HG02840 (cell line): ENCODE results near the gene NLGN1.

Experiments used
- ATAC-seq: cut with Tn5 transposase; IDR thresholded peaks from one replicate; pipeline ENCODE4 v1.9.1; 2021; ENCODE audit warnings: mild to moderate bottlenecking, moderate library complexity, moderate number of reproducible peaks; ENCODE audit not compliant: unreplicated experiment, low FRiP score

NLGN1 gene

GRCh38 chr3:173624086-173624485, 226.5 kb downstream of the NLGN1 start:
- no peak for ATAC-seq

- ATAC-seq, result no peak
Observed at GRCh38 chr3:173630849-173631248, 233.3 kb downstream of the NLGN1 start.

DNA sequence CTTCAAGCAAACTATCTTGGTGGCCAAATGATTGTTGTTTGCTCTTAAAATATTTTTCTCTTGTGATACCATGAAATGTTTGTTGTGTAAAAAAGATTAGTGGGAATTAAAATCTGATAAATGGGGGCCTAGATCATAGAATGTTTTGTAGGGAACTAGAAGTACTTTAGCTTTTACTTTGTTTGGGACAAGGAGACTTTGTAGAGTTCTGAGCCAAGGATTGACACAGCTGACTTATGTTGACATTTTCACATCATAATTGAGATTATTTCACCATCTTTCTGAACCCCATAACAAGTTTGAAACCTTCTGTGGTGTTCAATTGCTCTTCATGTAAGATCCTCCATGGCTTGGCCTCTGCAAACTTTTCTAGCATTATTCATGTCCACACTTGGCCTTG, 235.4 kb downstream of the NLGN1 start:
- no peak for ATAC-seq

- ATAC-seq, result no peak
Observed at GRCh38 chr3:173635826-173636225, 238.3 kb downstream of the NLGN1 start.

DNA sequence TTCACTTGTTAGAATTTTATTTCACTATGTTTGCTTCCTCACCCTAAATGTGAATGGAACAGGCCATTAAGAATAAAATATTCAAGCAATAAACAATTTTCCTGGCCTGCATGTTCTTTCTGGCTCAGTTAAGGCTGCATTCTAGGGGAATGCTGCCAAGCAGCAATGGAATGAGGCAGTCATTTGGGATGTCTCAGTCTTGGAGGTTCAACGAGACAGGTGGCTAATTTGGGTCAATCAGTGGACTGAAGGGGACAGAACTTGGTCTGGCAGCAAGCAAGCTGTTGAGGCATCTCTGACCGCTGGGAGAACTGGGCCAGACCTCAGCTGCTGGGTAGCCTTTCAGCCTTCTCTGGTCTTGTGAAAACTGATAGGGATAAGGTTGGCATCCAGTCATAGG, 241.6 kb downstream of the NLGN1 start:
- ATAC-seq, result no peak

DNA sequence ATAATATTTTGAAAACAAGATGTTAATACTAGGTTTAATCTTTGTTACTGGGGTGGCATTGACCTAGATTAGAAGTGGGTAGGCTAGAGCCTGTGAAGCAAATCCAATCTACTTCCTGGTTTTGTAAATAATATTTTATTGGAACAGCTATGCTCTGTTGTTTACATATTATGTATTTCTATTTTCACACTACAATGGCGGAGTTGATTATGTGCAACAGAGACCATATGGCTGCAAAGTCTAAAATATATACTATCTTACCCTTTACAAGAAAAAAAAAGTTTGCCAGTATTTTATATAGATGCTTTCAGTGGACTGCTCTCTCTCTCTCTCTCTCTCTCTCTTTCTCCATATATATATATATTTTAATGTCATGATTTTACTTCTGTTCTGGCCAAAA, 244.2 kb downstream of the NLGN1 start:
- no peak for ATAC-seq

DNA sequence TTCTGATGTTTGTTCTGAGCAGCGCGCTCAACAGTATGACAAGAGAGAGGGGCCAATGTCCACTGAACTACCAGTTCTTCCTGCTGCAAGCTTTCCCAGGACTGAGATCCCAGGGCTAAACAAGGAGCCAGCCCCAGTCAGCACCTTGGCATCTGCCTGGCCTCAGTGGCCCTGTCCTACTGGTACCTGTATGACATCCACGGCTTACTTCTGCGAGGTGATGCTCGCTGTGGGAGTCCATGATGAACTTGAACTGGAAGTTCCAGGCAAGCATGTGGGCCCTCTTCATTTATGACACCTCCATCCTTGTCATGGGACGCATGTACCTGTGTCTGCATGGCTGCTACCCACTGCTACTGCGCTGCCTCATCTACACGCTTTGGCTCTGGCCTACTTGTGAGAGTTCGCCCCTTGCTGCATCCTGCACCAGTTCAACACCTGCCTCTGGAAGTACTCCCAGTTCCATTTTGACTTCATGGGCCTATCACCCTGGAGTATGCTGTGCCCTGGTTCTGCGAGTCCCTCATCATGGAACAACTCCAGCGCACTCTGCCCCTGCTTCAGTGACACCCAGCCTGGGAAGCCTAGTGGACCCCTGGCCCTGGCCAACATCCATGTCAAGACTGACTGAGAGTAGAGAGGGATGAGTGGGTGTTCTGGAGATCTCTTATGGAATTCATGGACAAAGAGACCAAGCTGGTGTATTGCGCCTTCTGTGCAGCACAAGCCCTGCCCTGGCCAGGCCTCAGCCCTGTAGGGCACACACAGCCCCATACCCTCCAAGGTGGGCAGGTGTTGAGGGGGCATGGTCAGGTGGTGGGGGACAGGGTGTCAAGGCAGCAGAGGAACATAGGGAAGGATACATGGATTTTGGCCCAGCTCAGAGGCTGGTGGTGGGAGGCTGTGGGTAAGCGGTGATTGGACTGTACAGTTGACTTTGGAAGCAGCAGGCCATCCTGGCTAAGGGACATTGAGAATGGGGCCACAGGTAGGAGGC, 246.8 kb downstream of the NLGN1 start:
- ATAC-seq, result no peak

DNA sequence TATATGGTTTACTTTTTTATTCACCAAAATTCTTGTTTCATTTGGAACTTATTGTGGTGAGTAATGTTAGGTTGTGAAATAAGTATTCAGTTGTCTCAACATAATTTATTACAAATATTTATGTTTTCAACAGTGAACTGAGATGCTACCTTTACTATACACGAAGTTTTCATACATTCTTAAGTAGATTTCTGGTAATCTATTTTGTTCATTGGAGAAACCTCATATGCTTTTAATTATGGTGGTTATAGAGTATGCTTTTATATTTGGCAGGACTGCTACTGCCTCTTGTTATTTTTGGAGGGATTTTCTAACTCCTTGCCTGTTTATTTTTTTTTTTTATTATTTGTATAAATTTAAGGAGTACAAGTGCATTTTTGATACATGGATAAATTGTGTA, 253.1 kb downstream of the NLGN1 start:
- no peak for ATAC-seq

DNA sequence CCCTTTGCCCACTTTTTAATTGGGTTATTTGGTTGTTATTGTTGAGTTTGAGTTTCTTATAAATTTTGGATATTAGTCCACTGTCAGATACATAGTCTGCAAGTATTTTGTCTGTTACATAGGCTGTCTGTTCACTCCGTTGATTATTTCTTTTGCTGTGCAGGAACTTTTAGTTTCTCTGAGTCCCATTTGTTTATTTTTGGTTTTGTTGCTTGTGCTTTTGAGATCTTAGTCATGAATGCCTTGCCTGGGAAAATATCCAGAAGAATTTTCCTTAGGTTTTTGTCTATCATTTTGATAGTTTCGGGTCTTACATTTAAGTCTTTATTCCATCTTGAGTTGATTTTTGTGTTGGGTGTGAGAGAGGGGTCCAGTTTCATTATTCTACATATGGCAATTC, 254.5 kb downstream of the NLGN1 start:
- no peak for ATAC-seq

GRCh38 chr3:173653781-173654180, 256.2 kb downstream of the NLGN1 start:
- ATAC-seq, result no peak

- no peak for ATAC-seq
Observed at GRCh38 chr3:173659972-173660371, 262.4 kb downstream of the NLGN1 start.

DNA sequence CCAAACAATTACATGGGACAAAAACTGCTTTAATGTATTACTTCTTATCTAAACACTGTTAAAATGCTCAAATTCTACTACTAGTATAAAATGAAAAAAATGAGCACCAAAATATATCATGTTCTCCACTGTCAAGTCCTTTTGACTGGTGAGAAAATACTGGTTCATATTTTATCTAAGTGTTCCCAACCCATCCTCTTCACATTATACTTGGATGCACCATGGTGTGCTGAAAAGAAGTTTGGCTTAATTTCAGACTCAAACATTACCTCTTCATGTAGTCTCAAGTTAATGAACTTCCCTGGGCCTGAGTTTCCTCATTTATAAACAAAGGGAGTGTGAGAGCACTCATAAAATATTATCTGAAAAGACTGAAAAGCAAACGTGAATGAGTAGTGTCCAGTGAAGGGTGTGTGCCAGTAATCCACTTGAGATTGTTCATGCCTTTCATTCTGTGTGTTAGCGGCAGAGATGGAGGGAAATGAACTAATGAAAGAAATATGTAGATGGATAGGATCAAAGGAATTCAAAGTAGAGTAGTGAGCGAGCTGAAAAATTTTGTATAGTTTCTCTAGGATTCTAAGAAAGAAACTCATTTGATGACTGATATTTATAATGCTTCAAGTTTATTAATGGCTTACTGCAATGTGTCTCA, 263.2 kb downstream of the NLGN1 start:
- no peak for ATAC-seq

GRCh38 chr3:173663696-173664111, 266.2 kb downstream of the NLGN1 start:
- no peak for ATAC-seq

DNA sequence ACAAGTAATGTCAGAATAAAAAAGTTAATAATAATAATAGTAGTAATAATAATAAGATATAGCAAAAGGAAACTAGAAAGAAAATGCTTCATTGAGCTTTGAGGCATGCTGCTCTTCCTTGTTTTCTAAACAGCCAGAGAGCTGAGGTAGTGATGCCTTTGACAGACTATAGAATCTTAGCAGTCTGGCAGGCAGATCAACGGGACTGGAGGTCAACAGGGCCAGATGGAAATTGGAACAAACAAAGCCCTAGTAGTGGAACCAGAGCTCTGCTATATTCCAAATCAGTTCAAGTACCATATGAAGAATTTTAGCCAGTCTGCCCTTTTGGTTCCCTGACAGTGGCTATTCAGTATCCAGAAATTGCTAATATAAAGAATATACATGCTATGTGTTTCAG, 278.6 kb downstream of the NLGN1 start:
- ATAC-seq, result no peak

- ATAC-seq, result no peak
Observed at GRCh38 chr3:173681188-173681678, 283.7 kb downstream of the NLGN1 start.

DNA sequence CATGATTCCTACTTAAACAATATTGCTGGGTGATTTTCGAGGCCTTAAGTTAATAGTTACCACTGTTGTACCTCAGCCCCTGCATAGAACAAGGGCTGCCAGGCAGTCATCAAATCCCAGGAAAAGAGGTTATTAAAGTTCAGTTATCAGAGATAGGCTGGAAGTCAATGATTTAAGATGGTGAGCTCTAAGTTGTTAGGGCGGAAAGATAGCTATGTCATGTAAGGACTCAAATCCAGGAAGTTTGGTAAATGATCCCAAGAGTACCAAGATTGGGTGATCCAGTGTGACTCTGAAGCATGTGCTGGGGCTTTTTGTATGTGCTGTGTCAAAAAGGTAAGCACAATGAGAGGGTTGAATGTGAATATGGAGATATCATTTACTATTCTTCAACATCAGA, 287.9 kb downstream of the NLGN1 start:
- no peak for ATAC-seq

- no peak for ATAC-seq
Observed at GRCh38 chr3:173688216-173688842, 290.8 kb downstream of the NLGN1 start.

DNA sequence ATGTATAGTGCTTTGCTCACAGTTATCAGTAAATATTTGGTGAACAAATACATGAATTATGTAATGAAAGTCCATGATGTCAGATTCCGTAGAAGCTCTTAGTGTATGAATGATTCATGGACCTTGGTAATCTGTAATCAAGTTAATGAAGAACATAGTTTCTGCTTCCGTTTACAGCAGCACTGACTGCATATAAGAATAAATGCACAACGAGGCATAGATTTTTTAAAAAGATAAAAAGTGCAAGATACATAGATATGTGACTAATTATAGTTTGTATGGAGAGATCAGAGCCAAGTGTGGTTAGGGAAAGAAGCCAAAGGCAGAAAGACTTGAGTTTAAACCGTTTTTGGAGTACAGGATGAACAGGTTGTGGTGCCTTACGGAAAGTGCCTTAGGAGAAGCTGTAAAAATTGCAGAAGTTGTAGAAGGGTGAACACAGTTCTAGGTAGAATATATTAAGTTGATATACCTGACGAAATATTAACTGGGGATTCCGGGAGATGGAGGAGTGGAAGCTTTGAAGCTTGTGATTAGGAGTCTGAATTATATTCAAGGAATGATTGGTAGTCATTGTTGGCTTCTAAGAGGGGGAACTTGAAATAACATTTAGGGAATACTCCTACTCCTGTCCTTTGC, 293.1 kb downstream of the NLGN1 start:
- ATAC-seq, result no peak

- no peak for ATAC-seq
Observed at GRCh38 chr3:173699353-173699752, 301.8 kb downstream of the NLGN1 start.

GRCh38 chr3:173700336-173700735, 302.8 kb downstream of the NLGN1 start:
- no peak for ATAC-seq

DNA sequence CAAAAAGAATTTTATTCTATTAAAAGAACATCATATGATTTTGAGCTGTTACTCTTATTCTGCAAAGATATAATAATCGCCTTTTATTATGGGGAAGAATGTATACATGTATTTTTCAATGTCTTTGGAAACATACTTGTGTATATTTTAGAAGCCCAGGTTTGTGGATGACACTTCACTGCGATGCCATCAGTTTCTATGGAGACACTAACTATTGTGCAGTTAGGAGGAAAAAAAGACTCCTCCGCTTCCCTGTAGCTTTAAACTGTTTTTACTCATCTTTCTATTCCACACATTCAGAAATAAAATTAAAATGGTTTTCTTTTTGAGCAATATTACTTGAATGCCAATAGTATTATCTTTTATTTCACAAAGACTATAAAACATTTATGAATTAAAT, 305.0 kb downstream of the NLGN1 start:
- no peak for ATAC-seq
